Bronchial smooth muscle cell (primary cell): Measurements from ENCODE around the gene ADSL. TPM values are rescaled to one million over a fixed set of nuclear protein-coding genes. Genes with fewer than 3 reads are reported as not detected.

ENCODE experiments used
- total RNA-seq: library from RNA; depleted of rRNA; stranded (reverse); fragments of >200 nt; gene quantifications from 2 replicates; pipeline ENCODE4 v1.2.1, GENCODE V29; 2014

ADSL gene
- total RNA-seq, result 96.9 and 109 TPM in 2 replicates

GRCh38 chr22:40346185-40347118 lies at the start of gene ADSL:
TSS of gene ADSL (plus strand) at chr22:40346500. CDS start at chr22:40346559, 59 bp downstream.

Other genes with a start within 250 kb of the ADSL start
- gene TNRC6B, start 168.6 kb upstream of the ADSL start, total RNA-seq, result 15.5 and 16.4 TPM in 2 replicates
- gene SGSM3, start 24.1 kb downstream of the ADSL start, total RNA-seq, result 30.4 and 36.7 TPM in 2 replicates